WTC11 (cell line): ENCODE data around the gene ALPI. TPM values are rescaled to one million over a fixed set of nuclear protein-coding genes. Genes with fewer than 3 reads are reported as not detected.

Experiments used
- ATAC-seq: fragments of 200-7000 bp; cut with Tn5 transposase; 2 replicates; pipeline ENCODE4 v1.10.0; 2021; ENCODE audit warnings: mild to moderate bottlenecking, moderate library complexity
- CTCF ChIA-PET: fragments of 300-600 bp; sonication (Branson Sonifier 250); formaldehyde crosslinking; loops from one replicate; lab custom pipeline; 2021; ENCODE audit warnings: antibody characterized with exemption; lab: Charles Lee
- POLR2A ChIA-PET: fragments of 350-600 bp; sonication (Branson Sonifier 250); formaldehyde crosslinking; loops from one replicate; lab custom pipeline; 2021; ENCODE audit warnings: antibody characterized with exemption; lab: Charles Lee
- DNase-seq: peaks from one replicate; pipeline ENCODE4 v3.0.0; 2021; ENCODE audit warnings: low spot score
- H3K27ac Mint-ChIP-seq: 2 replicates; pipeline ENCODE4 v1.8.0; 2021; ENCODE audit warnings: mixed read lengths
- H3K27me3 Mint-ChIP-seq: 2 replicates; pipeline ENCODE4 v1.8.0; 2021; ENCODE audit warnings: low read depth, mild to moderate bottlenecking, moderate library complexity, mixed read lengths
- H3K36me3 Mint-ChIP-seq: 2 replicates; pipeline ENCODE4 v1.8.0; 2021; ENCODE audit warnings: mixed read lengths
- H3K4me1 Mint-ChIP-seq: 2 replicates; pipeline ENCODE4 v1.8.0; 2022; ENCODE audit warnings: mixed read lengths
- H3K4me3 Mint-ChIP-seq: 2 replicates; pipeline ENCODE4 v1.8.0; 2021; ENCODE audit warnings: mild to moderate bottlenecking, moderate library complexity, mixed read lengths
- H3K9me3 Mint-ChIP-seq: 2 replicates; pipeline ENCODE4 v1.8.0; 2021; ENCODE audit warnings: mixed read lengths
- ATF2 ChIP-seq: sonication (generic); formaldehyde crosslinking; IDR thresholded peaks from 2 replicates; pipeline ENCODE4 v1.8.1; 2022; ENCODE audit warnings: low read depth, missing genetic modification reagents, borderline replicate concordance
- FOXJ3 ChIP-seq: sonication (generic); formaldehyde crosslinking; IDR thresholded peaks from 2 replicates; pipeline ENCODE4 v1.9.0; 2021; ENCODE audit warnings: missing genetic modification reagents, mild to moderate bottlenecking, borderline replicate concordance
- GRHL2 ChIP-seq: fragments of 250-450 bp; sonication (Bioruptor Pico); IDR thresholded peaks from 2 replicates; pipeline ENCODE4 v1.8.0; 2022; ENCODE audit warnings: mild to moderate bottlenecking, moderate library complexity; ENCODE audit not compliant: insufficient replicate concordance, severe bottlenecking
- JUN ChIP-seq: sonication (generic); formaldehyde crosslinking; IDR thresholded peaks from 2 replicates; pipeline ENCODE4 v1.8.0; 2023; ENCODE audit warnings: mild to moderate bottlenecking, missing genetic modification reagents
- PRDM15 ChIP-seq: sonication (generic); formaldehyde crosslinking; IDR thresholded peaks from 2 replicates; pipeline ENCODE4 v1.8.0; 2022; ENCODE audit warnings: missing genetic modification reagents
- SMAD4 ChIP-seq: sonication (generic); formaldehyde crosslinking; IDR thresholded peaks from 2 replicates; pipeline ENCODE4 v1.8.0; 2022; ENCODE audit warnings: mild to moderate bottlenecking, missing genetic modification reagents
- TCF7 ChIP-seq: sonication (generic); formaldehyde crosslinking; IDR thresholded peaks from 2 replicates; pipeline ENCODE4 v1.8.0; 2022; ENCODE audit warnings: mild to moderate bottlenecking, low read depth, missing genetic modification reagents, moderate library complexity
- TEAD1 ChIP-seq: sonication (generic); formaldehyde crosslinking; IDR thresholded peaks from 2 replicates; pipeline ENCODE4 v1.8.0; 2022; ENCODE audit warnings: mild to moderate bottlenecking, missing genetic modification reagents
- ZBTB43 ChIP-seq: sonication (generic); formaldehyde crosslinking; IDR thresholded peaks from 2 replicates; pipeline ENCODE4 v1.8.1; 2023; ENCODE audit warnings: mild to moderate bottlenecking, missing genetic modification reagents
- ZNF138 ChIP-seq: sonication (generic); formaldehyde crosslinking; conservative IDR thresholded peaks from 2 replicates; pipeline ENCODE4 v1.8.1; 2022; ENCODE audit warnings: mild to moderate bottlenecking, moderate library complexity, missing genetic modification reagents
- ZNF263 ChIP-seq: sonication (generic); formaldehyde crosslinking; IDR thresholded peaks from 2 replicates; pipeline ENCODE4 v1.8.1; 2022; ENCODE audit warnings: low read depth, mild to moderate bottlenecking, moderate library complexity, missing genetic modification reagents
- ZNF512 ChIP-seq: sonication (generic); formaldehyde crosslinking; IDR thresholded peaks from 2 replicates; pipeline ENCODE4 v1.8.1; 2022; ENCODE audit warnings: missing genetic modification reagents, borderline replicate concordance
- total RNA-seq: library from RNA; stranded (reverse); gene quantifications from 3 replicates; pipeline ENCODE4 v1.2.3, GENCODE V29; 2021
- TF ChIP-seq, protein P1 (sequence below): sonication (generic); formaldehyde crosslinking; IDR thresholded peaks from 2 replicates; pipeline ENCODE4 v1.8.0; 2023; ENCODE audit warnings: mild to moderate bottlenecking, missing genetic modification reagents
- TF ChIP-seq, protein P2 (sequence below): sonication (generic); formaldehyde crosslinking; IDR thresholded peaks from 2 replicates; pipeline ENCODE4 v1.8.1; 2022; ENCODE audit warnings: mild to moderate bottlenecking, missing genetic modification reagents, moderate library complexity, borderline replicate concordance
- TF ChIP-seq, protein P3 (sequence below): fragments of 250-450 bp; sonication (Bioruptor Pico); IDR thresholded peaks from 2 replicates; pipeline ENCODE4 v1.9.0; 2021; ENCODE audit warnings: mild to moderate bottlenecking, borderline replicate concordance

The ALPI gene
- total RNA-seq, 1 experiment from 2014 or later: not detected

DNA sequence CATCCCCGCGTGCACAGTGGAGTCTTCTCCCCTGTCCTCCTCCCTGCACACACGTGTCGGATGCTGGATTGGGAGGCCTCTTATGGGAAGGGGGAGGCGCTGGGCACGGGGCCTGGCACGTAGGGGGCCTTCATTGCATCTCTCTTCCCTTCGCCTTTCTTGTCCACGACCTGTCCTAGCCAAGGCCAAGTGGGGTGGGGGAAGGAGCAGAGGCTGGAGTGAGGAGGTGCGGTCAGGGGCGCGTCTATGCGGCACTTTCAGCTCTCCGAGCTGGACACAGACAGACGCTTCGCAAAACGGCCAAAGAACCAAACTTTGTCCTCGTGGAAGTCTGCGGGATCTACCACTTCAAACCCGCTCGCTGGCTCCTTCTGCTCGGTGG is 35.9 kb upstream of the ALPI start:
- peaks cover 5% of the 10 kb centered on the region for H3K9me3 Mint-ChIP-seq
- H3K27me3 Mint-ChIP-seq: peaks cover 76% of the 10 kb centered on the region
- peaks cover 14% of the 10 kb centered on the region for H3K36me3 Mint-ChIP-seq
- ATAC-seq (peak; percentile 10; the same call in 1 of the 2 replicates), DNase-seq (no peak)
- TF ChIP-seq, protein P1, sequence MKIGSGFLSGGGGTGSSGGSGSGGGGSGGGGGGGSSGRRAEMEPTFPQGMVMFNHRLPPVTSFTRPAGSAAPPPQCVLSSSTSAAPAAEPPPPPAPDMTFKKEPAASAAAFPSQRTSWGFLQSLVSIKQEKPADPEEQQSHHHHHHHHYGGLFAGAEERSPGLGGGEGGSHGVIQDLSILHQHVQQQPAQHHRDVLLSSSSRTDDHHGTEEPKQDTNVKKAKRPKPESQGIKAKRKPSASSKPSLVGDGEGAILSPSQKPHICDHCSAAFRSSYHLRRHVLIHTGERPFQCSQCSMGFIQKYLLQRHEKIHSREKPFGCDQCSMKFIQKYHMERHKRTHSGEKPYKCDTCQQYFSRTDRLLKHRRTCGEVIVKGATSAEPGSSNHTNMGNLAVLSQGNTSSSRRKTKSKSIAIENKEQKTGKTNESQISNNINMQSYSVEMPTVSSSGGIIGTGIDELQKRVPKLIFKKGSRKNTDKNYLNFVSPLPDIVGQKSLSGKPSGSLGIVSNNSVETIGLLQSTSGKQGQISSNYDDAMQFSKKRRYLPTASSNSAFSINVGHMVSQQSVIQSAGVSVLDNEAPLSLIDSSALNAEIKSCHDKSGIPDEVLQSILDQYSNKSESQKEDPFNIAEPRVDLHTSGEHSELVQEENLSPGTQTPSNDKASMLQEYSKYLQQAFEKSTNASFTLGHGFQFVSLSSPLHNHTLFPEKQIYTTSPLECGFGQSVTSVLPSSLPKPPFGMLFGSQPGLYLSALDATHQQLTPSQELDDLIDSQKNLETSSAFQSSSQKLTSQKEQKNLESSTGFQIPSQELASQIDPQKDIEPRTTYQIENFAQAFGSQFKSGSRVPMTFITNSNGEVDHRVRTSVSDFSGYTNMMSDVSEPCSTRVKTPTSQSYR: peak; percentile 51; the same call in 1 of the 2 replicates
- TF ChIP-seq ZNF138 (CRISPR knock-in tag): no peak
- no peak for TF ChIP-seq TCF7 (CRISPR knock-in tag)
- H3K4me3 Mint-ChIP-seq: peak overlapping the region; percentile 77
- ChIA-PET CTCF (interaction anchor here (1.2 to 1.9 kb wide), 3 partner anchors 17 to 494 kb away, joined by 4 to 6 read pairs (median 4); no protein-coding TSS in a partner anchor), POLR2A (interaction anchor here (1.3 kb wide), 1 partner anchor 32 kb away, joined by 4 read pairs; no protein-coding TSS in a partner anchor)
- no peak overlapping the region for H3K27ac Mint-ChIP-seq
- peaks cover 39% of the 10 kb centered on the region for H3K4me1 Mint-ChIP-seq

- Mint-ChIP-seq H3K36me3 (peaks cover 14% of the 10 kb centered on the region), H3K4me3 (peak overlapping the region; percentile 77), H3K27ac (no peak overlapping the region), H3K27me3 (peaks cover 76% of the 10 kb centered on the region), H3K4me1 (peaks cover 45% of the 10 kb centered on the region), H3K9me3 (peaks cover 5% of the 10 kb centered on the region)
- CTCF ChIA-PET: interaction anchor here (0.8 to 1.9 kb wide), 13 partner anchors 10 to 520 kb away, joined by 3 to 6 read pairs (median 4); no protein-coding TSS in a partner anchor
- ATAC-seq (peak; percentile 13), DNase-seq (peak; percentile 61)
- POLR2A ChIA-PET: interaction anchor here (0.6 to 1.3 kb wide), 5 partner anchors 9 to 32 kb away, joined by 3 to 4 read pairs (median 4); no protein-coding TSS in a partner anchor
- TF ChIP-seq JUN (CRISPR knock-in tag) (no peak), GRHL2 (CRISPR knock-in tag) (no peak), SMAD4 (CRISPR knock-in tag) (no peak), FOXJ3 (CRISPR knock-in tag) (no peak), ZNF512 (CRISPR knock-in tag) (no peak), ZBTB43 (no peak), ATF2 (CRISPR knock-in tag) (no peak), TEAD1 (CRISPR knock-in tag) (no peak), ZNF263 (CRISPR knock-in tag) (no peak), PRDM15 (no peak)
- TF ChIP-seq, protein P2, sequence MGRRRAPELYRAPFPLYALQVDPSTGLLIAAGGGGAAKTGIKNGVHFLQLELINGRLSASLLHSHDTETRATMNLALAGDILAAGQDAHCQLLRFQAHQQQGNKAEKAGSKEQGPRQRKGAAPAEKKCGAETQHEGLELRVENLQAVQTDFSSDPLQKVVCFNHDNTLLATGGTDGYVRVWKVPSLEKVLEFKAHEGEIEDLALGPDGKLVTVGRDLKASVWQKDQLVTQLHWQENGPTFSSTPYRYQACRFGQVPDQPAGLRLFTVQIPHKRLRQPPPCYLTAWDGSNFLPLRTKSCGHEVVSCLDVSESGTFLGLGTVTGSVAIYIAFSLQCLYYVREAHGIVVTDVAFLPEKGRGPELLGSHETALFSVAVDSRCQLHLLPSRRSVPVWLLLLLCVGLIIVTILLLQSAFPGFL (CRISPR knock-in tag): no peak
- TF ChIP-seq, protein P3, sequence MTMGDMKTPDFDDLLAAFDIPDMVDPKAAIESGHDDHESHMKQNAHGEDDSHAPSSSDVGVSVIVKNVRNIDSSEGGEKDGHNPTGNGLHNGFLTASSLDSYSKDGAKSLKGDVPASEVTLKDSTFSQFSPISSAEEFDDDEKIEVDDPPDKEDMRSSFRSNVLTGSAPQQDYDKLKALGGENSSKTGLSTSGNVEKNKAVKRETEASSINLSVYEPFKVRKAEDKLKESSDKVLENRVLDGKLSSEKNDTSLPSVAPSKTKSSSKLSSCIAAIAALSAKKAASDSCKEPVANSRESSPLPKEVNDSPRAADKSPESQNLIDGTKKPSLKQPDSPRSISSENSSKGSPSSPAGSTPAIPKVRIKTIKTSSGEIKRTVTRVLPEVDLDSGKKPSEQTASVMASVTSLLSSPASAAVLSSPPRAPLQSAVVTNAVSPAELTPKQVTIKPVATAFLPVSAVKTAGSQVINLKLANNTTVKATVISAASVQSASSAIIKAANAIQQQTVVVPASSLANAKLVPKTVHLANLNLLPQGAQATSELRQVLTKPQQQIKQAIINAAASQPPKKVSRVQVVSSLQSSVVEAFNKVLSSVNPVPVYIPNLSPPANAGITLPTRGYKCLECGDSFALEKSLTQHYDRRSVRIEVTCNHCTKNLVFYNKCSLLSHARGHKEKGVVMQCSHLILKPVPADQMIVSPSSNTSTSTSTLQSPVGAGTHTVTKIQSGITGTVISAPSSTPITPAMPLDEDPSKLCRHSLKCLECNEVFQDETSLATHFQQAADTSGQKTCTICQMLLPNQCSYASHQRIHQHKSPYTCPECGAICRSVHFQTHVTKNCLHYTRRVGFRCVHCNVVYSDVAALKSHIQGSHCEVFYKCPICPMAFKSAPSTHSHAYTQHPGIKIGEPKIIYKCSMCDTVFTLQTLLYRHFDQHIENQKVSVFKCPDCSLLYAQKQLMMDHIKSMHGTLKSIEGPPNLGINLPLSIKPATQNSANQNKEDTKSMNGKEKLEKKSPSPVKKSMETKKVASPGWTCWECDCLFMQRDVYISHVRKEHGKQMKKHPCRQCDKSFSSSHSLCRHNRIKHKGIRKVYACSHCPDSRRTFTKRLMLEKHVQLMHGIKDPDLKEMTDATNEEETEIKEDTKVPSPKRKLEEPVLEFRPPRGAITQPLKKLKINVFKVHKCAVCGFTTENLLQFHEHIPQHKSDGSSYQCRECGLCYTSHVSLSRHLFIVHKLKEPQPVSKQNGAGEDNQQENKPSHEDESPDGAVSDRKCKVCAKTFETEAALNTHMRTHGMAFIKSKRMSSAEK: no peak
Measured at GRCh38 chr2:232420463-232421188, 35.3 kb upstream of the ALPI start.
